GM20000 (cell line): Measurements from ENCODE around the gene PRKG1.
"Not testable (repeated sequence)": the region's sequence is repeated elsewhere in the genome, so short reads cannot be mapped to it uniquely, and the experiment has no call there.

Source experiments
- DNase-seq: peaks from one replicate; pipeline ENCODE4 v3.0.0; 2012; ENCODE audit warnings: low spot score
- CTCF ChIP-seq: IDR thresholded peaks from 2 replicates; pipeline ENCODE4 v1.5.1; 2012; ENCODE audit warnings: mild to moderate bottlenecking, control low read depth; ENCODE audit errors: extremely low read depth, missing control alignments

The PRKG1 gene

GRCh38 chr10:51377070-51377931 is 303.0 kb downstream of the PRKG1 start:
- DNase-seq = no peak
- no peak for TF ChIP-seq CTCF

GRCh38 chr10:51377932-51378599 is 303.8 kb downstream of the PRKG1 start:
- no peak for TF ChIP-seq CTCF
- DNase-seq = no peak

- no peak for TF ChIP-seq CTCF
- no peak for DNase-seq
These were observed 307.9 kb downstream of the PRKG1 start for GRCh38 chr10:51382181-51382580.

GRCh38 chr10:51384971-51385370 is 310.7 kb downstream of the PRKG1 start:
- no peak for DNase-seq
- no peak for TF ChIP-seq CTCF

GRCh38 chr10:51386248-51386885 is 312.1 kb downstream of the PRKG1 start:
- TF ChIP-seq CTCF = no peak
- no peak for DNase-seq

GRCh38 chr10:51389415-51390321 is 315.4 kb downstream of the PRKG1 start:
- TF ChIP-seq CTCF = peak; percentile 87
- DNase-seq = peak; percentile 75

GRCh38 chr10:51393006-51393405 is 318.7 kb downstream of the PRKG1 start:
- not testable (repeated sequence) for DNase-seq
